Osteoblast (primary cell): ENCODE data around the gene KMT2A. TPM values are rescaled to one million over a fixed set of nuclear protein-coding genes. Genes with fewer than 3 reads are reported as not detected.

Experiments used
- DNase-seq: peaks from one replicate; pipeline ENCODE4 v3.0.0; 2011; ENCODE audit warnings: low spot score, mixed read lengths; ENCODE audit not compliant: insufficient read length; ENCODE audit errors: missing footprints
- H2AFZ ChIP-seq: 2 replicates; pipeline ENCODE4 v1.6.0; 2011; ENCODE audit warnings: mild to moderate bottlenecking, low read length
- H3K27ac ChIP-seq: 2 replicates; pipeline ENCODE4 v1.5.1; 2011; ENCODE audit warnings: mild to moderate bottlenecking, low read depth, low read length, moderate library complexity
- H3K27me3 ChIP-seq: 2 replicates; pipeline ENCODE4 v1.6.0; 2012; ENCODE audit warnings: mild to moderate bottlenecking, control low read depth, inconsistent platforms, low read length, moderate library complexity; ENCODE audit not compliant: insufficient read depth
- H3K36me3 ChIP-seq: 2 replicates; pipeline ENCODE4 v1.5.1; 2011; ENCODE audit warnings: mild to moderate bottlenecking, low read length, control low read depth, moderate library complexity; ENCODE audit not compliant: insufficient read depth
- H3K4me1 ChIP-seq: 2 replicates; pipeline ENCODE4 v1.5.1; 2011; ENCODE audit warnings: mild to moderate bottlenecking, low read length, control low read depth, moderate library complexity; ENCODE audit not compliant: insufficient read depth
- H3K4me2 ChIP-seq: 2 replicates; pipeline ENCODE4 v1.6.0; 2011; ENCODE audit warnings: mild to moderate bottlenecking, low read length; ENCODE audit not compliant: insufficient read depth
- H3K4me3 ChIP-seq: fragments of 200-600 bp; sonication (generic); 3 replicates; pipeline ENCODE4 v1.5.1; 2012; ENCODE audit warnings: mild to moderate bottlenecking, low read length, inconsistent platforms; ENCODE audit not compliant: insufficient read depth
- H3K79me2 ChIP-seq: 2 replicates; pipeline ENCODE4 v1.6.0; 2012; ENCODE audit warnings: mild to moderate bottlenecking, low read length, control low read depth, inconsistent platforms; ENCODE audit not compliant: insufficient read depth
- H3K9me3 ChIP-seq: 2 replicates; pipeline ENCODE4 v1.5.1; 2011; ENCODE audit warnings: low read depth, low read length, control low read depth
- H4K20me1 ChIP-seq: 2 replicates; pipeline ENCODE4 v1.6.0; 2012; ENCODE audit warnings: mild to moderate bottlenecking, low read length, control low read depth; ENCODE audit not compliant: insufficient read depth
- total RNA-seq: library from RNA; depleted of rRNA; stranded (reverse); fragments of >200 nt; gene quantifications from 2 replicates; pipeline ENCODE4 v1.2.3, GENCODE V29; 2012
- TF ChIP-seq, protein P1 (sequence below): IDR thresholded peaks from 2 replicates; pipeline ENCODE4 v1.5.1; 2011; ENCODE audit warnings: mild to moderate bottlenecking, low read depth, low read length, moderate library complexity; ENCODE audit errors: extremely low read depth

Gene KMT2A
- total RNA-seq, 1 donor = 38.4 TPM

DNA sequence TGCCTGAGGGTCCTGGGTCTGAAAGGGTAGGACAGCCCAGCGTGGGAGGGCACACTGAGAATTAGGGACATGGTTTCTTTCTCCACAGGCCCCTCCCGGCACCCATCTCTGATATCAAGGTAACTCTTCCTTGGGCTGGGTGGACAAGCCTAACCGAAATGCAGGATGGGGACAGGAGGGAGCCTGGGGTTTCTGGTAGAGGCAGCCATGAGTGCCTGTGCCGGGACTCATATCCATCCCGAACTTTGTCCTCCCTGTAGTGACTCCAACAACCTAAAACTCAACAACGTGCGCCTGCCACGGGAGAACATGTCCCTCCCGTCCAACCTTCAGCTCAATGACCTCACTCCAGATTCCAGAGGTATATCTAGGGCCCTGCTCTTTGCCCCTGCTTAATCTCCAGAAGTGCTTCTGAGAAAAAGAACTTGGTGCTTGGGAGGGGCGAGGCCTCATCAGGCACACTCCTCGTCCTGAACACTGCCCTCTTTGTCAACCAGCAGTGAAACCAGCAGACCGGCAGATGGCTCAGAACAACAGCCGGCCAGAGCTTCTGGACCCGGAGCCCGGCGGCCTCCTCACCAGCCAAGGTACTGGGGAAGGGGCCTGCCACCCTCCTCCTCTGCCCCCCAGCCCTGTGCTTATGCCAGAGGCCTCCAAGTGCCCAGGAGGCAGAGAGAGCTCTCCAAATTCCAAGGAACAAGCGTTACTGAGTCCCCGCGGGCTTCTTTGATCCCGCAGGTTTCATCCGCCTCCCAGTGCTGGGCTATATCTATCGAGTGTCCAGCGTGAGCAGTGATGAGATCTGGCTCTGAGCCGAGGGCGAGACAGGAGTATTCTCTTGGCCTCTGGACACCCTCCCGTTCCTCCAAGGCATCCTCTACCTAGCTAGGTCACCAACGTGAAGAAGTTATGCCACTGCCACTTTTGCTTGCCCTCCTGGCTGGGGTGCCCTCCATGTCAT, 97.8 kb downstream of the KMT2A start:
- Histone ChIP-seq H4K20me1 (no peaks in the 10 kb centered on the region), H3K27ac (no peak overlapping the region), H3K9me3 (no peaks in the 10 kb centered on the region), H3K4me3 (no peak overlapping the region), H3K79me2 (no peaks in the 10 kb centered on the region), H3K36me3 (no peaks in the 10 kb centered on the region), H3K4me2 (no peak overlapping the region), H3K27me3 (no peaks in the 10 kb centered on the region), H2AFZ (no peak overlapping the region), H3K4me1 (peaks cover 11% of the 10 kb centered on the region)
- TF ChIP-seq, protein P1, sequence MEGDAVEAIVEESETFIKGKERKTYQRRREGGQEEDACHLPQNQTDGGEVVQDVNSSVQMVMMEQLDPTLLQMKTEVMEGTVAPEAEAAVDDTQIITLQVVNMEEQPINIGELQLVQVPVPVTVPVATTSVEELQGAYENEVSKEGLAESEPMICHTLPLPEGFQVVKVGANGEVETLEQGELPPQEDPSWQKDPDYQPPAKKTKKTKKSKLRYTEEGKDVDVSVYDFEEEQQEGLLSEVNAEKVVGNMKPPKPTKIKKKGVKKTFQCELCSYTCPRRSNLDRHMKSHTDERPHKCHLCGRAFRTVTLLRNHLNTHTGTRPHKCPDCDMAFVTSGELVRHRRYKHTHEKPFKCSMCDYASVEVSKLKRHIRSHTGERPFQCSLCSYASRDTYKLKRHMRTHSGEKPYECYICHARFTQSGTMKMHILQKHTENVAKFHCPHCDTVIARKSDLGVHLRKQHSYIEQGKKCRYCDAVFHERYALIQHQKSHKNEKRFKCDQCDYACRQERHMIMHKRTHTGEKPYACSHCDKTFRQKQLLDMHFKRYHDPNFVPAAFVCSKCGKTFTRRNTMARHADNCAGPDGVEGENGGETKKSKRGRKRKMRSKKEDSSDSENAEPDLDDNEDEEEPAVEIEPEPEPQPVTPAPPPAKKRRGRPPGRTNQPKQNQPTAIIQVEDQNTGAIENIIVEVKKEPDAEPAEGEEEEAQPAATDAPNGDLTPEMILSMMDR = no peak
- DNase-seq = peak; percentile 77

DNA sequence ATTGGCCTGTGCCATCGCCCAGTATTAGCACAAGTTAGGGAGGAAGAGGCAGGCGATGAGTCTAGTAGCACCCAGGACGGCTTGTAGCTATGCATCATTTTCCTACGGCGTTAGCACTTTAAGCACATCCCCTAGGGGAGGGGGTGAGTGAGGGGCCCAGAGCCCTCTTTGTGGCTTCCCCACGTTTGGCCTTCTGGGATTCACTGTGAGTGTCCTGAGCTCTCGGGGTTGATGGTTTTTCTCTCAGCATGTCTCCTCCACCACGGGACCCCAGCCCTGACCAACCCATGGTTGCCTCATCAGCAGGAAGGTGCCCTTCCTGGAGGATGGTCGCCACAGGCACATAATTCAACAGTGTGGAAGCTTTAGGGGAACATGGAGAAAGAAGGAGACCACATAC, 99.0 kb downstream of the KMT2A start:
- Histone ChIP-seq H3K9me3 (no peaks in the 10 kb centered on the region), H3K79me2 (no peaks in the 10 kb centered on the region), H3K4me3 (no peak overlapping the region), H3K27me3 (no peaks in the 10 kb centered on the region), H3K36me3 (no peaks in the 10 kb centered on the region), H3K4me1 (peaks cover 7% of the 10 kb centered on the region), H4K20me1 (no peaks in the 10 kb centered on the region), H3K27ac (no peak overlapping the region), H3K4me2 (no peak overlapping the region), H2AFZ (no peak overlapping the region)
- DNase-seq = peak; percentile 74
- TF ChIP-seq, protein P1 = no peak

DNA sequence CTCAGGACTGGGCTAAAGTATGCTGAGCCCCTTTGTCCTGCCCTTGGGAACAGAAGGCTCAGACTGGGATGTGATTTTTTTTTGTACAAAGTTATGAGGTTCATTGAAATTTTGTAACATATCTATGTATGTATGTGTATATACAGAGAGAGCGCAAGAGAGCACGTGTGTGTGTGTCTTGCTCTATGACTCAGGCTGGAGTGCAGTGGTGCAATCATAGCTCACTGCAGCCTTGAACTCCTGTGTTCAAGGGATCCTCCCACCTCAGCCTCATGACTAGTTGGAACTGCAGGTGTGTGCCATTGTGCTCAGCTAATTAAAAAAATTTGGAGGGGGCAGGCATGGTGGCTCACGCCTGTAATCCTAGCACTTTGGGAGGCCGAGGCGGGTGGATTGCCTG, 100.4 kb downstream of the KMT2A start:
- Histone ChIP-seq H3K36me3 (no peaks in the 10 kb centered on the region), H3K27me3 (no peaks in the 10 kb centered on the region), H3K79me2 (no peaks in the 10 kb centered on the region), H3K4me2 (no peak overlapping the region), H3K4me1 (no peaks in the 10 kb centered on the region), H3K9me3 (no peaks in the 10 kb centered on the region), H4K20me1 (no peaks in the 10 kb centered on the region), H3K4me3 (no peak overlapping the region), H3K27ac (no peak overlapping the region), H2AFZ (no peak overlapping the region)
- TF ChIP-seq, protein P1 = no peak
- DNase-seq = no peak

DNA sequence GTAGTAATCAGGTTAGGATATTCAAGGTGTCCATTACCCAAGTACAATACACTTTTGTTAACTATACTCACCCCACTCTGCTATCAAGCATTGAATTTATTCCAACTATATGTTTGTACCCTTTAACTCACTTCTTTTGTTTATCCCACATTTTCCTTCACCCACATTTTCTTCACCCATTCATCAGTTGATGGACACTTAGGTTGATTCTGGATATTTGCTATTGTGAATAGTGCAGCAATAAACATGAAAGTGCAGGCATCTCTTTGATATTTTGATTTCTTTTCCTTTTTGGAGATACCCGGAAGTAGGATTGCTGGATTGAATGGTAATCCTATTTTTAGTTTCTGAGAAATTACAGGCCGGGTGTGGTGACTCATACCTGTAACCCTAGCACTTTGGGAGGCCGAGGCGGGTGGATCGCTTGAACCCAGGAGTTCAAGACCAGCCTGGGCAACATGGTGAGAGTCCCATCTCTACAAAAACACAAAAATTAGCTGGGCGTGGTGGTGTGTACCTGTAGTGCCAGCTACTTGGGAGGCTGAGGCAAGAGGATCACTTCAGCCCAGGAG, 101.2 kb downstream of the KMT2A start:
- Histone ChIP-seq H2AFZ (no peak overlapping the region), H3K4me1 (no peaks in the 10 kb centered on the region), H3K79me2 (no peaks in the 10 kb centered on the region), H3K4me2 (no peak overlapping the region), H3K9me3 (no peaks in the 10 kb centered on the region), H4K20me1 (no peaks in the 10 kb centered on the region), H3K36me3 (no peaks in the 10 kb centered on the region), H3K27me3 (no peaks in the 10 kb centered on the region), H3K27ac (no peak overlapping the region), H3K4me3 (no peak overlapping the region)
- TF ChIP-seq, protein P1 = no peak
- no peak for DNase-seq
